Measurements from ENCODE around the gene SERINC2.
"Not testable (repeated sequence)": the region's sequence is repeated elsewhere in the genome, so short reads cannot be mapped to it uniquely, and the experiment has no call there.

SERINC2 gene

GRCh38 chr1:31383967-31384366, 29.0 kb upstream of the SERINC2 start:
- DNase-seq (ENCODE audit: low read depth), result no peak

- not testable (repeated sequence) for DNase-seq (ENCODE audit: low read depth)
Measured at GRCh38 chr1:31386576-31387243, 26.3 kb upstream of the SERINC2 start.

GRCh38 chr1:31387612-31388011, 25.4 kb upstream of the SERINC2 start:
- no peak for DNase-seq (ENCODE audit: low read depth)

- no peak for DNase-seq (ENCODE audit: low read depth)
Measured at GRCh38 chr1:31389616-31390015, 23.4 kb upstream of the SERINC2 start.

GRCh38 chr1:31390071-31390470, 22.9 kb upstream of the SERINC2 start:
- no peak for DNase-seq (ENCODE audit: low read depth)

DNA sequence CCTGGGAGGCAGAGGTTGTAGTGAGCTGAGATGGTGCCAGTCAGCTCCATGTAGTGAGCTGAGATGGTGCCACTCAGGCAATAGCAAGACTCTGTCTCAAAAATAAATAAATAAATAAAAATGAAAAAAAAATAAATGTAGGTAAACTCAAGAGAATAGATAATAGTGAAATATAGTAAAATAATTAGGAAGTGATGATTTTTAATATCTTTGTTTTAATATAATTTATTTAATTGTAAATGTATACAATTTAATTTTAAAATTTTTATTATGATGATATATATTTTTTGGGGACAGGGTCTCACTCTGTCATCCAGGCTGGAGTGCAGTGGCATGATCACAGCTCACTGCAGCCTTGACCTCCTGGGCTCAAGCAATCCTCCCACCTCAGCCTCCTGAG, 19.6 kb upstream of the SERINC2 start:
- DNase-seq (ENCODE audit: low read depth), result no peak

DNA sequence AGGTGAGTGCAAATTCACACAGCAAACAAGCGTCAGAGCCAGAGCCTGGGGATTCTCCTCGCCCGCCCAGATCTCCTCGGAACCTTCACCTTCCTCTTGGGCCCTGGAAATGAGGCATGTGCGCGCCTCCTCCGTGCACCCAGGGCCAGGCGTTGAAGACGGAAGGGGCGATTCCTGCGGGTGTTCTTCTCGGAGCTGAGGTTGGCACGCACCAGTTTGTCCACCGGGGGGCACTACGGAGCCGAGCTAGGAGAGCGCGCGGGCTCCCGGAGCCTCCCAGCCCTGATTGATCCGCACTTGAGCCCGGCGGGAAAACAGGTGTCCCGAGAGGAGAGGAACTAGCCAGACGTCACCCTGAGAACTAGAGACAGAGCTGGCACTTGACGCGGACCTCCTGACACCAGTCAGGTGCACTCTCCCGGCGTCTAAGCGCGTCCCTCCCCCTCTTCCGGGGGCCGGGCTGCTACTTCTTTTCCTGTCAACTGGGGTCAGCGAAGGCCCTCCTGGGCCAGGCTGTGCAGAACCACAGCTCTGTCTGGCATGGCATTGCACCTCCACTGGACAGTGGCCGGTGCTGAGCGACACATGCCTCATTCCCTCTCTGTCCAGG, 18.3 kb upstream of the SERINC2 start:
- DNase-seq (ENCODE audit: low read depth), result no peak

- peak; percentile 83 for DNase-seq (ENCODE audit: low read depth)
Measured at GRCh38 chr1:31396633-31397351, 16.2 kb upstream of the SERINC2 start.

- no peak for DNase-seq (ENCODE audit: low read depth)
Measured at GRCh38 chr1:31397360-31398095, 15.5 kb upstream of the SERINC2 start.

DNA sequence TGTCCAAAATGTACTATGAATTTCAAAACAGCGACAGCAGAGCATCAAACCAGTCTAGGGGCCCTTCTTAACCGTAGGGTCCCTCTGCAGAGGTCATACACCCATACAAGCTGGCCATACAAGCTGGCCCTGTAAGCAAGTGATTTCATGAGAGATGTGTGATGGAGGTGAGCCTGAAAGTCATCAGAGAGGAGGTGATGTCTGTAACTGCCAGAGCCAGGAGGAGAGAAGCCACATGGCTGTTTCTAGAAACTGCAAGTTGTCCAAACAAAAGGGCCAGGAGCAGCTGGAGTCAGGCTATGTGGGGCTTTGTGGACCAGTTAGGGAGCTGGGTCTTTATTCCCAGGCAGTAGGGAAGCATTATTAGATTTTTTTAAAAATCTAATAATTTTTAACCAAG, 14.8 kb upstream of the SERINC2 start:
- DNase-seq (ENCODE audit: low read depth), result no peak

- no peak for DNase-seq (ENCODE audit: low read depth)
Measured at GRCh38 chr1:31399976-31400375, 13.0 kb upstream of the SERINC2 start.

- no peak for DNase-seq (ENCODE audit: low read depth)
Measured at GRCh38 chr1:31400393-31400792, 12.6 kb upstream of the SERINC2 start.

GRCh38 chr1:31401241-31401640, 11.8 kb upstream of the SERINC2 start:
- no peak for DNase-seq (ENCODE audit: low read depth)

DNA sequence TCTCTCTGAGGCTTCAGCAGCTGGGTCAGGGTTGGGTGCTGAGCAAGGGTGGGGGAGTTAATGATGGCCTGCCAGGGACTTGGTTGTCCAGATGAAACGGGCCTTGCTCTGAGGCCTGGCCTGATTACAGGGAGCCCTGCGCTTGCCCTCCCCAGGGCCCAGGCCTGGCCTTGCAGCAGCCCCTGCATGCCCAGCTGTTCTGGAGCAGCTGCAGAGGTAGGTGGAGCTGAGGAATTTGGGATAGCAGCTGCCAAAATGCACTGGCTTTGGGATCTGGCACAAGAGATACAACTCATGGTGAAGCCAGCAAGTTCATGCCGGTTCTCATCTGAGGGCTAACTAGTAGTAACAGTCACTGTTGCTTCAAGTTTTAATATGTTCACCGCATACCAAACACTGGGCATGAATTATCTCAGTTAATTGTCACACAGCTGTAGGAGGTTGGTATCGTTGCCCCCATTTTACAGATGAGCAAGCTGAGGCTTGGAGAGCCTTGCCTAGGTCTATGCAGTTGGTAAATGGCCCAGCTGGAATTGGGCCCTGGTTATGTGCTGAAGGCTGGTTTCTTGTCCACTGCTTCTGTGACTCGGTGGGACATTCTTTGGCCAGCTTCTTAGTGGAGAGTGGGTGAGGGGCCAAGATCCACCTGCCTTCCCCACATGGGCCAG, 7.3 kb upstream of the SERINC2 start:
- no peak for DNase-seq (ENCODE audit: low read depth)

GRCh38 chr1:31407029-31407626, 5.9 kb upstream of the SERINC2 start:
- no peak for DNase-seq (ENCODE audit: low read depth)

DNA sequence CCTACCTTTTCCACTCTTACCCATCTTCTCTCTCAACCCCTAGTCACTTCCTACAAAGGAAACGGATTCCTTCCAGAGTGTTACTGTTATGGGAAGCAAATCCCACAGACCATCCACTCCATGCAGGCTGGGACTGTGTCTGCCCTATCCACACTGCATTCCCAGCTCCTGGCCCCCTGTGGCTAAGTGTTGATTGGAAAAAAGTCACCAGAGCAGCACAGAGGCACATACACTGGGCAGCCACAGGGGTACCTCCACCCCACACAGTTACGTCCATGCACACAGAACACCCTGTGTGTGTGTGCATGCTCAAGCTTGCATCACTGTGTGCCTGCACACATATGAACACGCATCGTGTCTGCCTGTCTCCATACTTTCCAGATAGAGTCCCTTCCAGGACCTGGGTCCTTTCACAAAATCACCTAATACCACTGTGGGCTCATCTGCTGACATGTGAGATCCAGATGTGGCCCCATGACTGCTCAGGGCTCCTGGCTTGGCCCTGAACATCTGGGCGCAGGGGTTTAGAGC, 4.2 kb upstream of the SERINC2 start:
- no peak for DNase-seq (ENCODE audit: low read depth)

DNA sequence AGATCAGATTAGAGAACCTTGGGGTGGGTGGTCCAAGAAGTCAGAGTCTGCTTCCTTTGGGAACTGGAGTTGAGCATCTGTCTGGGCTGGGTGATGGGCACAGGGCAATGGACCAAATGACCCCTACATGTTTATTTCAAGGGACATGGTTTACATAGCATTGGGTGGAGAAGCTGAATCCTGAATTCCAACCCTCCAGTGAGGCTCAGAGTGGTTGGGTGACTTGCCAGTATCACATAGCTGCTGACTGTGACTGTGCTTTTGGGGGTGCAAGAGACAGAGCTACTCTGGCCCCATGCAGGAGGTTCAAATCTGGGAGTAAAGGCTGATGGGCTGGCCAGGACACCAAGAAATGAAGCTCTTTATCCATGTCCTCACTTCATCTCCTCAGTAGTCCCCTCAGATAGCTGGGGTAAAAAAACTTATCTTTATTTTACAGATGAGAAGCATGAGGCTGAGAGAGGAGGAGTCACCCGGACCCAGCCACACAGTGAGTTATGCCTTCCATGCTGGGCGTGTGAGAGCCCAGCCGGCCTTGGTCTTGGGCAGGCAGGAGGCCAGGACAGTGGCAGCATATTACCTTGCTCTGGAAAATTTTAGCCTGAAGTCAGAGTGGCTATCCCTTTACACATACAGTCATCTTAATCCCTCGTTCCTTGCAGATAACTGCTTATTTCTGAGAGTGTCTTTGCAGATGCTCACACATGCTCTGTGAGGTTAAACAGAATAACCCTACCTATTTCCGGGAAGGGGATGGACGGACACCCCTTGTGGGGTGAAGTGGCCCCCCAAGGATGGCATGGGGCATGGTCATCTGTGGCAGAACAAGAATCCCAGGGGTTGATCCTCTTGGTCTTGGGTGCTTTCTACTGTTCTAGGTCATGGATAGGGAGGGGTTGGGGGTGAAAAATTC, 2.8 kb upstream of the SERINC2 start:
- DNase-seq (ENCODE audit: low read depth), result no peak

DNA sequence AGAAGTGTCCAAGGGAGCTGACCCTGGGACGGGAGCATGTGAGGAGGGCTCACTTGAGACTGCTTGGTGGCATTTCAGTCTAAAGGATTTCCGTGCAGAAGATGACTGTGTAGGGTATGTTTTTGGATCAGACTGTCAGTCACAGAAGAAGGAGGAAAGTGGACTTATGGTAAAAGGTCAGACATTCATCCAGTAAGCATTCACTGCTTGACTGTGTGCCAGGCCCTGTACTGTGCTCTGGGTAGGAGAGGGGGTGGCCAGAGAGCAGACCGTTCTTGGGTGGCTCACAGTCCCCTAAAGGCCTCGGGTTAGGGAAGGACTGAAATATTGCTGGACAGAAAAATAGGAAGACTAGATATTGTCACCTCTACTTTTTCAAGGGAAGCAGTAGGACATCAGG, 2.1 kb upstream of the SERINC2 start:
- no peak for DNase-seq (ENCODE audit: low read depth)

- DNase-seq (ENCODE audit: low read depth), result no peak
Measured at GRCh38 chr1:31412205-31412604, 808 bp upstream of the SERINC2 start.

- DNase-seq (ENCODE audit: low read depth), result no peak
Measured at GRCh38 chr1:31413405-31414001, 490 bp downstream of the SERINC2 start.
